G401 (cell line): Measurements from ENCODE around the gene ERCC2. TPM values are rescaled to one million over a fixed set of nuclear protein-coding genes. Genes with fewer than 3 reads are reported as not detected.
"Not testable (repeated sequence)": the region's sequence is repeated elsewhere in the genome, so short reads cannot be mapped to it uniquely, and the experiment has no call there.

Source experiments
- DNase-seq: peaks from one replicate; pipeline ENCODE4 v3.0.0-alpha.2; 2015; ENCODE audit warnings: low spot score
- in situ Hi-C: cut with HindIII; loops from 2 replicates; pipeline ENCODE4 v1.10.0; 2016; ENCODE audit warnings: low sequenced_read_pairs, mixed read lengths
- total RNA-seq: library from RNA; depleted of rRNA; stranded (reverse); fragments of >200 nt; shearing (Covaris generic); gene quantifications from 2 replicates; pipeline ENCODE4 v1.2.3, GENCODE V29; 2014

Gene ERCC2
- total RNA-seq, 1 experiment from 2014 or later: 60.6 TPM

DNA sequence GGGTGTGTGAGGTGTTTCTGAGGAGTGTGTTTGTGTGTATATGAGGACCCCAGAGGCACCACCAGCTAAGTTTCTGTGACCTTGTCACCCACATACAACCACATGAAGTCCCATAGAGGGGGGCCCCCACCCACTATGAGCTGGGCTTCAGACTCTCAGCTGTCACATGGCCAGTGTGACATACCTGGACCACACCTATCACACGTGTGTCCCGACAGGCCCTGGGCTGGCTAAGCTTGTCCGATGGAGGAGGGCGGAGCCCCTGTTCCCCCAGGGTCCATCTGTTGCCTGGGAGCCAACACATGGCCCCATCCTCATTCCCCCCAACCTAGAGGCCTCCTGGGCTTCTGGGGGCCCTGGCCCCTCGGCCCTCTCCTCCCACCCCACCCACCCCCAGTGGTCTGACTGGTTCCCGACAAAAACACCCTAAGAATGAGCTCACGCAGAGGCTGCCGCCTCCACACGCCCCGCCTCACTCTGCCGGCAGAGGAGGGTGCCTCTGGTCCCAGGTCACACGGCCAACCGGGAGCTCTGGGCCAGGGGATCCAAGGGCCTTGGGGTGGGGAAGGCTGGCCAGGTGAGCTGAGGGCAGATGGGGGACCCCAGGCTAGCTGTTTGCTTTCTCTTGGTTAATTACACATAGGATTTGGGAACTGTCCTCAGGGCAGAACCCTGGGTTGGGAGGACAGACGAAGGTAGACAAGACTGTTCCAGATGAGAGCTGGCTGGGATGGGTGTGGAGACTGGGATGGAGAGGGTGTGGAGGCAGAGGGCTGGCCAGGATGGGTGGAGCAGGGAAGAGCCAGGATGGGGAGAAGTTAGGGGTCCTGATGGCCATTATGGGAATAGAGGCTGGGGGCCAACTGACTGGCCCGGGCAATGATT is 25.5 kb downstream of the ERCC2 start:
- no peak for DNase-seq
- in situ Hi-C loops: no loop called here

DNA sequence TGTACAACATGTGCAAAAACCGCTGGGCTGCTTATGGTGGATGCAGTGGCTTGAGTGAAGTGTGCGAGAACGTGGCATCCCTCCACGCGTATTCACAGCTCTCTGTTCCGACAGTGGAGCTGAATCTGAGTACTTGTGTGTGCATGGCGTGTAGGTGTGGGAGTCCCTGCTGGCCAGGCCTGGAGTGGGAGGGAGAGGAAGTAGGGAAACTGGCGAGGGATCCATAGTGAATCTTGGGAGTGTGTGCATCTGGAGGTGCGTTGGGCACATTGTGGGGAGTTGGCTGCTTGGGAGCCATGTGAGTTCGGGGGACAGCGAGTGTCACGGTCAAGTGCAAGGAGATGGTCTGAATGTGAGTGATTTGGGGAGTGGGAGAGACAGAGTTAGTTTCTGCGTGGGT is 27.5 kb downstream of the ERCC2 start:
- DNase-seq: no peak
- in situ Hi-C loops: no loop called here

DNA sequence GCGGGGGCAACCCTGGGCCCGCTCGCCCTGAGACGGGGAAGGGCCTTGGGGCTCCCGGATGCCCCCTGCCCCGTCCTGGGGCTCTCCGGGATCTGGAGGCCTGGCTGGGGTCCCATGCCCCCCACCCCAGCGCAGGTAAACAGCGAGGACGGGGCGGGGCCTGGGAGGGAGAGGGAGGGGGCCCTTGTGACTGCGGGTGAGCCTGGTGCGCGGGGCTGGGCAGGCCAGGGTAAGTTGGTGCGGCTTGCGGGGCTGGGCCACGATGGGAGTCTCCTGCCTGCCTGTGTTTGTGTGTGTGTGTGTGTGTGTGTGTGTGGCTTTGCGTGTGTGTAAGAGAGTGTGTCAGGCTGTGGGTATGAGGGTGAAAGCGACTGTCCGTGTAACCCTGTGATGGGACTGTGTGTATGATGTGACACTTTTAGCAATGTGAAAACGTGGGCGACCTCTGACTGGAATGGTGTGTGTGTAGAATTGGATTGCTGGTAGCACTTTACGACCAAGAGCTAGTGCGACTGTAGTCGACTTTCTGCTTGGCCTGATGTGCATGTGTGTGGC is 29.4 kb downstream of the ERCC2 start:
- DNase-seq: no peak
- in situ Hi-C loops: no loop called here

DNA sequence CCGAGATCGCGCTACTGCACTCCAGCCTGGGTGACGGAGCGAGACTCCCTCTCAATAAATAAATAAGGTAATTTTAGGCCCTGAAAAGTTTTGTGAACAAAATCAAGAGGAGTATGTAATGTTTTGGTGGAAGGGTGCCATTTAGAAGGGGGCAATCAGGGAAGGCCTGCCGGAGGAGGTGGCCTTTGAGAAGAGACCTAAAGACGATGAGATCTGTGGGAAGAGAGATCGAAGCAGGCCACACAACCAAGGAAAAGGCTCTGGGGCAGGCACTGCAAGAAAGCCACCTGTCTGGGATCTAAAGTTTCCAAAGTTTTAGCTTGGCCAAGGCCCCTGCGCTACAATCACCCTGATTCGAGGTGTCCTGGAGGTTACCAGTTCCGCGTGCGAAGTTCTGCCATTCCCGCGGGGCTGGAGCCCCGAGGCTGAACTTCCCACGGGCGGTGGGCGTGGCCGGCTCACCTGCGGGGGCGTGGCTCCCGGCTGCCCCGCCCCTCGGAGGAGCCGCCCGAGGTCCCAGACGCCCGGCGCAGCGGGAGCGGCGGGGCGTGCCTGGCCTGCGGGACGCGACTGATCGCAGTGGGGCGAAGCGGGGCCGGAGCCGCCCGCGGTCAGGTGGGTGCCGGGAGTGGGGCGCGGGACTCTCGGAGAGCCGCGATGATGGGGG is 30.0 kb downstream of the ERCC2 start, which contains the start of gene KLC3:
Gene KLC3, plus strand, starts transcription at position 519 of the 667 bp plus-strand sequence. CDS start 4,792 bp downstream, outside the sequence.
- DNase-seq: no peak
- in situ Hi-C loops: no loop called here

DNA sequence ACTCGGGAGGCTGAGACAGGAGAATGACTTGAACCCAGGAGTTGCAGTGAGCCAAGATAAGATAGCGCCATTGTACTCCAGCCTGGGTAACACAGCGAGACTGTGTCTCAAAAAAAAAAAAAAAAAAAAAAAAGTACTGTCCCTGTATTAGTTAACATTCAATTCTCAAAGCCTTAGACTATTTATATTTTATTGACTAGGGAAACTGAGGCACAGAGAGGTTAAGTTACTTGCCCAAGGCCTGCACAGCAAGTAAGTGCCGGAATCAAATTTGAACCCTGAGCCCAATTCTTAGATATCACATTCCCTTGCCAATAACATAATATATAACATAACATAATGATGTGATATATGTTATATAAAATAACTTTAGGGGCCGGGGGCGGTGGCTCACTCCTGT is 30.7 kb downstream of the ERCC2 start:
- in situ Hi-C loops: no loop called here

DNA sequence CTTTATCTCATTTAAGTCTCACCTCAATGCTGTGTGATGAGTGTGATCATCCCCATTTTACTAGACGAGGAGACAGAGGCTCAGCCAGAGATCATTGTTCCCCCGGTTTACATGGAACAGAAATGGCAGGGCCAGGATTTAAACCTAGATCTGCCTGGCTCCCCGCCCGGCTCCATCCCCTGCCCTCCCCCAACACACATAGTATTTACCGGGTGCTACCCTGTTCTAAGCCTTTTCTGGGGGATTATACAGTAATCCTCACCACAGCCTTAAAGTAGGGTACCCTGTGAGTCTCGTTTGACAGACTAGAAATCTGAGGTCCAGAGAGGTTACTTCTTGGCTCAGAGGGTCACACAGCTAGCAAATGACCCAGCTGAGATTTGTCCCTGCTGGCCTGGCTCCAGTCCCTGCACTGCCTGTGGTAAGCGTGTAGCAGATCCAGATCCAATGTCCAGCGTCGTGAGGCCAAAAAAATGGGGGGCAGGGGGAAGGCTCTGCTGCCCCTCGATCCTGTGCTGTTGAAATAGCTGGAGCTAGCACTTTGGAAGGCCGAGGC is 33.6 kb downstream of the ERCC2 start:
- in situ Hi-C loops: no loop called here
- DNase-seq: no peak

More for the DNA sequence above, 30.7 kb downstream of the ERCC2 start:
- no peak for DNase-seq

DNA sequence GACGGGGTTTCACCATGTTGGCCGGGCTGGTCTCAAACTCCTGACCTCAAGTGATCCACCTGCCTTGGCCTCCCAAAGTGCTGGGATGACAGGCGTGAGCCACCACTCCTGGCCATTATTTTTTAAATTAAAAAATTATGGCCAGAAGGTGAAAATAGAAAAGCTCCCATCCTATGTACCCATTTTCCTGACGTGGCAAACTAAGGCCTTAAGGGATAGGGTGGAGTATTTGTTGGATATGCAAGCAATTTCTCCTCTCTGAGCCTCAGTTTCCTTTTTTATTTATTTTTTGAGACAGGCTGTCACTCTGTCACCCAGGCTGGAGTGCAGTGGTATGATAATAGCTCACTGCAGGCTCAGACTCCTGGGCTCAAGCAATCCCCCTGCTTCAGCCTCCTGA is 35.5 kb downstream of the ERCC2 start:
- DNase-seq, in situ Hi-C loops: not testable (repeated sequence)

DNA sequence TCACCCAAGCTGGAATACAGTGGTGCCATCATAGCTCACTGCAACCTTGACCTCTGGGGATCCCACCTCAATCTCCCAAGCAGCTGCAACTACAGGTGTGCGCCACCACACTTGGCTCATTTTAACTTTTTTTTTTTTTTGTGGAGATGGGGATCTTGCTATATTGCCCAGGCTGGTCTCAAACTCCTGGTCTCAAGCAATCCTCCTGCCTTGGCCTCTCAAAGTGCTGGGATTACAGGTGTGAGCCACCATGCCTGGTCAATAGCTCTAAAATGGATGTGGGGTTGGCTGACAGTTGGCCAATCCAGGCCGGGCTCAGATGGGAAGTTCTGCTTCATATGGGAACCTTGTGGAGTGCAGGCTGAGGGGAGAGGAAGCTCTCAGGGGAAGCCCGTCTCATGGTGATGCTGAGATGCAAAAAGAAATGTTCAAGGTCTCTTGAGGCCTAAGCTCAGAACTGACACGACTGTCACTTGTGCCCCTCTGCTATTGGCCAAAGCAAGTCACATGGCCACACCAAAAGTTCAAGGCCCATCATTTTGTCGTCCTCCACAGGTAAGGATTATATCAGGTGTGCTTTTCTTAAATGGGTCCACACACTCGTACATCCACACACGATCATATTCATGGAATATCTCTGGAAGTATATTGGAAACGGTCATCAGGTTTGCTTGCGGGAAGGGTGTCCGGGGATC is 36.6 kb downstream of the ERCC2 start:
- in situ Hi-C loops: no loop called here

DNA sequence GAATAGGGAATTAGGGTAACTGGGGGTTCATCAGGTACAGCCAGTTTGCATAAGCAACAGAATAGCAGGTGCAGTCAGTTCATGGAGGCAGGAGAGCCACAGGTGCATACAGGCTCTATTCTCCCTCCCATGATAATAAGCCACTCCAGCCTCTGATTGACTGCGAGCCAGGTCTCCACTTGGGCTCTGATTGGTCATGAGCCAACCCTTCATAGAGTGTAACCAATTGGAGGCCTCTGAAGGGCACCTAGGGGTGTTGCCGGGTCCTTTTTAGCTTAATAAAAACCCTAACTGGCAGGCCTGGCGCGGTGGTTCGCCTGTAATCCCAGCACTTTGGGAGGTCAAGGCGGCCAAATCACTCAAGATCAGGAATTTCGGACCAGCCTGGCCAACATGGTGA is 39.0 kb downstream of the ERCC2 start:
- DNase-seq: no peak

More for the DNA sequence above, 36.6 kb downstream of the ERCC2 start:
- no peak for DNase-seq

DNA sequence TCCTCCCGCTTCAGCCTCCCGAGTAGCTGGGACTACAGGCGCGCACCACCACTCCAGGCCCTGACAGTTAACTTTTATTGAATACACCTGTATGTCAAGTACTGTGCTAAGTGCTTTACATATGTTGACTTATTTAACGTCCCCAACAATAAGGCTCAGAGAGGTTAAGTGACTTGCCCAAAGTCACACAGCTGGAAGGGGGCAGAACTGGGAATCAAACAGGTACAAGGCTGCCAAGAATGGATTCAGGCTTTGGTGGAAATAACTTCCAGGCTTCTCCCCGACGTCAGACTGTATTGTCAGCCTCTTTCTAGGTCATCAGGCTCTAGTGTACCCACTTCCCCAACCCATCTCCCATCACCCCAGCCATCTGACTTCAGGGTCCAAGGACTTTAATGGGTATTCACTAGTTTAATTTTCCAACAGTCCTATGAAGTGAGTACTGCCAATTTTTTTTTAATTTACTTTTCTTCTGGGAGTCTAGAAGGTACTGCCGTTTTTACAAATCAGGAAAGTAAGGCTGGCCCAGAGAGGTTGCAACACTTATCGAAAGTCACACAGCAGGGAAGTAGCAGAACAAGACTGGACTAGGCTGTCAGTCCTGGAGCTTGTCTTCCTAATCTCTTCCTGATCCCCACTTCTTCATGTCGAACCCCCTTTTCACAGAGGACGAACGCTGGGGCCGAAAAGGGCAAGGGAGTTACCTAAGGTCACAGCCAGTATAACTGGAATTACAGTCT is 42.8 kb downstream of the ERCC2 start:
- in situ Hi-C loops: no loop called here
- no peak for DNase-seq

More for the DNA sequence above, 39.0 kb downstream of the ERCC2 start:
- in situ Hi-C loops: no loop called here

DNA sequence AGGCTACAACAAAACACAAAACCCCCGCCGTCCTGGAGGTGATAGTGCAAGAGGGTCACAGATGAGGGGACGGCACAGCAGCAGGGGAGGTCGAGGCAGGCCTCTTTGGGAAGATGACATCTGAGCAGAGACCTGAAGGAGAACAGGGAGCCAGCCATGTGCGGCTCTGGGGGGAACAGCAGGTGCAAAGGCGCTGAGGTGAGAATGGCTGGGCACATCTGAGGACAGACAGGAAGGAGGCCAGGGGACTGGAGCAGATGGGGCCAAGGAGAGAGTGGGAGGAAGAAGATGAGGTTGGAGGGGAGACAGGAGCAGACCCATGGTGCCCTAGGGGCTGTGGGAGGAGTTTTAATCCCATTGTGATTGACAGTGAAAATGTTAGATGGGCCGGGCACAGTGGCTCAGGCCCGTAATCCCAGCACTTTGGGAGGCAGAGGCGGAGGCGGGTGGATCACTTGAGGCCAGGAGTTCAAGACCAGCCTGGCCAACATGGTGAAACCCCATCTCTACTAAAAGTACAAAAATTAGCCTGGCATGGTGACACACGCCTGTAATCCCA is 45.9 kb downstream of the ERCC2 start:
- no peak for DNase-seq
- in situ Hi-C loops: no loop called here

DNA sequence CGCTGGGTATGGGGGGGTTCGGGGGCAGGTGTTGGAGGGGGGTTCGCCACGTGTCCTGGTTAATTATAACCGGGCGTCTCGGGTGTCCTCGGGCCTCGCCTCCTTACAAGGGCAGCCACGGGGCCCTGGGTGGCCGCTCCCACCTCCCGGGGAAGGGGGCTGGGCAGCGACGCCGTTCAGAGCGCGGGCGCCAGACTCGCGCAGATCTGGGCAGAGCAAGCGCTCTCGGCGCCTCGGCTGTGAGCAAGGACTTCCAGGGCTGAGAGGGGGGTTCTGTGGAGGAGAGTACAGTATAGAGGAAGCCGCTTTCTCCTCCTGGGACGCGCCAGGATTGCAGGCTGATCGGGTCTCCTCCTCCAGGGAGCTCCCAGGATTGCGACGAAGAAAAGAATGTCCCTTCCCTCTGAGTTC is 46.7 kb downstream of the ERCC2 start:
- DNase-seq: no peak
- in situ Hi-C loops: no loop called here

DNA sequence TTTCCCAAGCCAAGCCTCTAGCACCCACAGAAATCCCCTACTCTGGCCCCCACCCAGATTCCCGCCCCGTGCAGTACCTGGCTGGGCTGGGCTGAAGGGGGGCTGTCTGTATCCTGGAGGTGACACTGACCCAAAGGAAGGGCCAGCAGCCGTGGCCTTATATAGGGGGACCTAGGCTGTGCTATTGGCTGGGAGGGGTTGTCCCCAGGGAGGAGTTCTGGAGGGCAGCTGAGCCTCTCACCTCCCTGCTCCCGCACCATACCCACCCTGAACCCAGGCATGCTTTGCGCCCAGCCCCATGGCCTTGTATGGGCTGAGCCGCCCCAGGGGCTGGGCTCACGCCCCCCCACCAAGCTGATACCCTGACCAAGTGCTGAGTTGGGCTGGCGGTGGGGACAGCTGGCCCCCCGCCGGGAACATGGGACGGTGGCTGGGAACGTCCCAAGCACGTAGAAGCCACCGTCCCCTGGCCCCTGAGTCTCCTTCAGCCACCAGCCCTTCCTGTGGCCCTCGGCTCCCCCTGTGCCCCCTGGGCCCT is 47.6 kb downstream of the ERCC2 start, which contains the start of gene CKM:
Gene CKM, minus strand, starts transcription at position 132 of the 538 bp plus-strand sequence. CDS start 3,162 bp downstream, outside the sequence.
- in situ Hi-C loops: no loop called here
- no peak for DNase-seq

DNA sequence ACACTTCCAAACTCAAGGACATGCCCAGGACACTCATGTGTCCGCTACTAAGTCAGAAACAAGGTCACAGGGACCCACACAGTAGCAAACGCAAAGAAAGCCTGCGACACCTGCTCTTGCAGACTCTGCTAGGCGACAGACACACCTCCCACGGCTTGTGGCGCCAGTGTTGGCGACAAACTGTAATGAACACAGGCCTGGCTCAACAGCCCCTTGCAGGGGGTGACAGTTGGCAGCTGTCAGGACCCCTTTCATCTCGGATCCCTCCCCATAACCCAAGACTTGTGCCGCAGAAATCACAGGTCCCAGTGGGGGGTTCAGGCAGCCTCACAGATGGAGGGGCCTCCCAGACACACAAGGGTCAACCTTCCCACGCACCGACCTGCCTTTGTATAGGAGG is 48.1 kb downstream of the ERCC2 start:
- in situ Hi-C loops: no loop called here
- no peak for DNase-seq

DNA sequence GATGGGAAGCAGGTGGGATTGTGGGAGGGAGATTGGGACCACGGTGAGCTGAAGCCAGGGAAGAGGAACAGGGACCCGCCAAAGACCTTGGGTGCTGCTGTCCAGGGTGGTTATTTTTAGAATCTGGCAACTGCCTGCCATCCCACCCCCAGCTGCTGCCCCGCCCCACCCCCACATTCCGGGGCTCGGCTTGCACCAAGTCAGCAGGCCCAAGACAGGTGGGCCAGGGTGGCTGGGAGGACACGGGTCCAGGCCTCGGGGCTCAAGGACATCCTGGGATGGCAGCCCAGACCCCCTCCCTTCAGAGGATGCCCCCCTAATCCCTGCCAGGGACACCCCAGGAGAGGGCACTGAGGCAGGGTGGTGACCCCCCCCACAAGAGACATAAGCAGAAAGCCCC is 48.5 kb downstream of the ERCC2 start:
- in situ Hi-C loops: no loop called here

DNA sequence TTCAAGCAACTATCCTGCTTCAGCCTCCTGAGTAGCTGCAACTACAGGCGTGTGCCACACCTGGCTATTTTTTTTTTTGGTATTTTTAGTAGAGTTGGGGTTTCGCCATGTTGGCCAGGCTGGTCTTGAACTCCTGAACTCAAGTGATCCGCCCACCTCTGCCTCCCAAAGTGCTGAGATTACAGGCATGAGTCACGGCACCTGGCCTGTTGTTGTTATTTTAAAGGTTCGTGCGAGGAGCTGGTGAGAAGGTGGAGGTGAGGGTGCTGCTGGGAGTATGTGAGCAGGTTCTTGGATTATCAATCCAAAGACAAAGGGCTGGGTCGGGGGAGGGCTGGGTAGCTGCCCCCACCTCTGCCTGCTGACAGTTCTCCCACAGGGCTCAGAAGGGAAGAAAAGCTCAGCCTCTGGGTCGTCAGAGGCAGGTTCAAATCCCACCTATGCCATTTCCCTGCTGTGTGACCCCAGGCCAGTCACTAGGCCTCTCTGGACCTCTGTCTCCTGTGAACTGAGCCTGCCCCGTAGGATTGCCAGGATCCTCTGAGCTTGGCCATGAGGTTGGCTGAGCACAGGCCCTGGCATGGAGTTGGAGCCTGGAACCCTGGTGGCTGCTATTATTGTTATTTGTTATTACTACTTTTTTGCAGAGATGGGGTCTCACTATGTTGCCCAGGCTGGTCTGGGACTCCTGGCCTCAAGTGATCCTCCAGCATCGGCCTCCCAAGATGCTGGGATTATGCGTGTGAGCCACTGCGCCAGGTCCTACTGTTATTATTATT is 49.2 kb downstream of the ERCC2 start:
- in situ Hi-C loops: no loop called here
- no peak for DNase-seq

More for the DNA sequence above, 48.5 kb downstream of the ERCC2 start:
- DNase-seq: no peak

DNA sequence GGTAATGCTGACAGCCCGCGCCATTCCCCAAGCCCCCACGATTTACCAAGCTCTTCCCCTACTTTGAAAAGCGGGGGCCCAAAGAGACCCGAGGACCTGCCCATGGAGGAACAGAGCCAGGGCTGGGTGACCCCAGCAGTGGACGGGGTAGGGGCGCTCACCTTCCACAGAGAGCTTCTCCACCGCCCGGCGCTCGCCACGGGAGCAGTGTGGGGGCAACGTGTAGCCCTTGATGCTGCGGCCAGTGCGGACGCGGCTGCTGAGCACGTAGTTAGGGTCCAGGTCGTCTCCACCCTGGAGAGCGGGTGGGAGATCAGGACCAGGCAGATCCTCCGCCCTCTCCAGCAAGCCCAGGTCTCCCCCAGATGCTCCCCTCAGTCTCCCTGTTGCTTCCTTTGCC is 55.1 kb downstream of the ERCC2 start:
- DNase-seq: no peak
- in situ Hi-C loops: no loop called here
